Measurements from ENCODE around the gene USP6NL. TPM values are rescaled to one million over a fixed set of nuclear protein-coding genes. Genes with fewer than 3 reads are reported as not detected.
"Not testable (repeated sequence)": the region's sequence is repeated elsewhere in the genome, so short reads cannot be mapped to it uniquely, and the experiment has no call there.

The USP6NL gene
- total RNA-seq, 1 donor from 2014 or later, result 10.3 TPM

DNA sequence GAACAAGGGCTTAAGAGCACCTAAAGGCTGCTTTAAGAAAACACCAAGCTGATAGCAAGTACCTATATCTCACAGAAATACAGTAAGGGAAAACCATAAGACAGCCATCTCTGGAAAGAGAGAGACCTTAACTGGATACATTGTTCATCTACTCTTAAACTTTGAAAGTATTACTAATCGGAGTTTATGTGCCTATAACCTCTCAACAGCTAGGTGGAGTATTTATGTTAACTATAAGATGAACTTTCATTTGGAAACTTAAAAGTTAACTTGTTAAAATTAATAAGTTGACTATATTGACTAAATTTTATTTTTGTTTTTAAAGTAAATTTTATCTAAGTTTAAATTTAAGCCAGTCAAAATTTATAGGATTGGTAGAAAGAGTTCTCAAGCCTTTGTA, 90.6 kb downstream of the USP6NL start:
- DNase-seq (ENCODE audit: low read depth in 2 of 2), result no peak

DNA sequence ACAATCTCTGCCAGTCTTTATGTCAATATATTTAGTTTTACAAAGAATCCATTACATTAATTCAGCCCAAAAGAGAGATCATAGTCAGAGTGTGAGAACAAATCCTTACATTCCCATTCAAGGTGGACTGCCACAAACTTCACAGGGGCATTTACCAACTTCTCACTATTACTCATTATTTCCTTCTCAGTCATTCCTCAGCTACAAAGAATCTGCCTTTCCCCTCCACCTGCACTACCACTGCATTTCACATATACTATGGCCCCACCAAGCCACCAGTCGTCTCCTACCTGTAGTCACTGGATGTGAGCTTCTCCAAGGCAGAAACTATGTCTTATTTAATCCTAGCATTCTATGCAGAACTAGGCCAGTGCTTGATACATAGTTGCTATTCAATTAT, 94.3 kb downstream of the USP6NL start:
- DNase-seq (ENCODE audit: low read depth in 2 of 2), result peak in 1 of 2 donors; percentile 23

DNA sequence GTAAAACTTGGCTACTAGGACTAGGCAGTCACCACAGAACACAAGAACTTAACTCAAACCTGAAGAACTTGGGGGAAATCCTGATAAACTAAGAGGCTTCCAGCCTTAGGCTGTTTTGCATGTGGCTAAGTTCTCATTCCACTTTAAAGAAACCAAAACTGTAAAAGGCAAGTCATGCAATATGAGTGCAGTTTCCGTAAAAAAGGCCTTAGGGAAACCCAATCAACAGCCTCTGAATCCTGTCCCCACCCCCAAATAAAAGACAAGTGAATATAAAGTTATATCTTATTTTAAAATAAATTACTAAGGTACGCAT, 95.1 kb downstream of the USP6NL start:
- DNase-seq (ENCODE audit: low read depth in 2 of 2), result no peak

DNA sequence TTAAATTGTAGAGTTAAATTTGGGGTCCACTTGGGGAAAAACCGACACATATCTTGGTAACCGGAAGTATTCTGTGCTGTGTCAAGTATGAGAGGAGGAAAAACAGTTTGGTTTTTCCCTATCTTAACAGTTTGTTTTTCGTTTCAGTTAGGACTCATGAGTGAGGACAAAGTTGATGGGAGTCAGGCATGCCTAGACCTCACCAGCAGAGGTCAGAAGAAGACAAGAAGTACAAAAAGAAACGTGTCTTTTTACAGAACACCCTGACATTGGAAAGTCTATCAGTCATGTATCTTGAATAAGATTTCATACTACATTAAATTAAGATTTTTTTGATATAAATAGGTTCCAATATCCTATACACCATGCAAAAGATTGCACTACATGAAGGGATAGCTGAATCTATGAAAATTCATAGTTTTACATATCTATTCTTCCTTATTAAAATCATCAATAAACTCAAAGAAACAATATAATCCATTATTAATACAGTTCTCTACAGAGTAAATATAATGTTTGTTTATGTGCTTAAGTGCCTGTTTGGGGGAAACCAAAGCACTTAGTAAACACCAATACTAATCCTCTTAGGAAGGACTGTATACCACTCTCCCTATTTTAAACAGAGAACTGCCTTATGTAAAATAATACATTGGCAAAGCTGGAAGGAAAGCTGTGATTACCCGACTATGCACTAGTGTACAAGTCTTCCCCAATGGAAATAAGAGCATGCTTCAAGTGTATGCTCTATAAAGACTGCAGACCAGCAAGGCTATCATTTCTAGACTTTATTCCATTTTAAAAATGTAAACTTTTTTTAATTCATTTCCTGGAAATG, 95.6 kb downstream of the USP6NL start:
- peak; percentile 69 to 75 for DNase-seq (ENCODE audit: low read depth in 2 of 2)

DNA sequence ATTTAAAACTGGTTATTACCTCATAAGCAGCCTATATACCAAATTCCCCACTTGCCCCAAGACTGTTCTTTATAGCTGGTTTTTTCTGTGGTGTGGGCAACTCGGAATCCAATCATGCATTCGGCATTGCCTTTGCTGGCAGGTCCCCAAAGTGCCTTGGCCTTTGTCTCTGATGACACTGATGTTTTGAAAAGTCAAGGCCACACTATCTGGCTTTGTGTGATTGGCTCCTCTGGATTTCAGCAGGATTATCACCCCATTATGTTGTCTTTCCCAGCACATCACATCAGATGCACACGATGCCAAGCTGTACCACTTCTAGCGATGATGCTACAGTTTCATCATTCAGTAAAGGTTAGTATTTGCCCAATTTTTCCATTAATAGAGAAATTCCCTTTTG, 97.7 kb downstream of the USP6NL start:
- no peak for DNase-seq (ENCODE audit: low read depth in 2 of 2)

DNA sequence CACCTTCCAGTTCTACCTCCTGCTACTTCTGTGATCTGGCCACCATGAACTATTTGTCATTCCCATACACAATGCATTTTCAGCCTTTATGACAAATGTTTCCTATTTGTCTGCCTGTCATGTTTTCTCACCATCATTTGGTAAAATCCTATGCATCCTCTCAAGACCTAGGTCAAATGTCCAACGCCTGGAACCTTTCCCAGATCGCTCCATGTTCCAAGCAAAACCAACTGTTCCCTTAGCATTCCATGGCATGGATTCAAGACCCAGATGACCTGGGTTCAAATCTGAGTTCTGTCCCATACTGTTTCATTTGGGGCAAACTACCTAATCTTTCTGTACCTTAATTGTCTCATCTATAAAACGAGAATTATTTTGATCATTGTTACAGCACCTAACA, 98.9 kb downstream of the USP6NL start:
- DNase-seq (ENCODE audit: low read depth in 2 of 2), result peak; percentile 37 to 44

DNA sequence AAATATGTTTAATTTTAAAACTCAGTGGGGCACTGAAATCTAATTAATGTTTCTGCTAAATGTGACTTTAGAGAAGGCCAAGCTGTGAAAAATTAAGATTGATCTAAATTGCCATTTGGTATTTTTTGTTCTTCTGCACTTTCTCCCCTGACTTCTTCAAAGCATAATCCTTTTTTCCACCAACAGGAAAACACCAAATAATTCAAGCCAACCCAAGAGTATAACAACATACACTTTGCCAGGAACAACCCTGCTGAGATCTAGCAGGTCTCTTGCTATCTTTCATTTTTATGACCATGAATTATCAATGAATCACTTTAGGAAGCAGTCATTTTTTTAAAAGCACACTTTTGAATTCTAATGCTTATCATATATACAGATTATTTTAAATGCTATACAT, 100.1 kb downstream of the USP6NL start:
- no peak for DNase-seq (ENCODE audit: low read depth in 2 of 2)

DNA sequence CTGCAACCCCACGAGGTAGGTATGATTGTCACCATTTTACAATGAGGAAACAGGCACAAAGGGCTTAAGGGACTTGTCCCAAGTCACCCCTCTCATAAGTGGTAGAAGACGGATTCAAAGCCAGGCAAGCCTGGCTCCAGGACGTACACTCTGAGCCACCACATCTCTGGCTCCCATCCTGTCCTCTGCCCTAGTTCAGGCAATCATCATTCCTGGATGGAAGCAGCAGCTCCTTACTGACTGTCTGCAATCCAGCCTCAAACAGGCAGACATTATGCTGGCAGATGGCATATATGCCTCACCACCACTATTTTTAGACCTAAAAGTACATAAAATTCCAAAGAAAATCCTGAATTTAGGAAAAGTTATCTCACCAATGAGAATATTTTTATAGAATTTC, 100.7 kb downstream of the USP6NL start:
- DNase-seq (ENCODE audit: low read depth in 2 of 2), result no peak

DNA sequence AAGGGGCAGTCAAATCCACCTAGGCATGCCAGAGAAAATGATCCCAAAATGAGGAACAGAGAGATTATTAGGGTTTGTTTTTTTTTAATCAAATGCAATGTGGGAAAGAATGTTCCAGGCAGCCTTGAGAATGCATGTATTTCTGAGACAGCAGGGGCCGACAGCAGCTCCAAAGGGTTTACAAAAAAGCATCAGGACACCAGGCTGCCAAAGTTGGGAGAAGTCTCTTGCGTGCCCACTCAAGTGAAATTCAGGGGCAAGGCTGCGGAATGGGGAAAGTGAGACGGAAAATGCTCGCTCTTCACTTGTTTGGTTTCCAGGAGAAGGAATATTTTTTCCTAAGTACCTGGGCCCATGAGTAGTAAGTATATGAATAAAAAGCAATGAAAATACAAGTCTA, 101.2 kb downstream of the USP6NL start:
- no peak for DNase-seq (ENCODE audit: low read depth in 2 of 2)

DNA sequence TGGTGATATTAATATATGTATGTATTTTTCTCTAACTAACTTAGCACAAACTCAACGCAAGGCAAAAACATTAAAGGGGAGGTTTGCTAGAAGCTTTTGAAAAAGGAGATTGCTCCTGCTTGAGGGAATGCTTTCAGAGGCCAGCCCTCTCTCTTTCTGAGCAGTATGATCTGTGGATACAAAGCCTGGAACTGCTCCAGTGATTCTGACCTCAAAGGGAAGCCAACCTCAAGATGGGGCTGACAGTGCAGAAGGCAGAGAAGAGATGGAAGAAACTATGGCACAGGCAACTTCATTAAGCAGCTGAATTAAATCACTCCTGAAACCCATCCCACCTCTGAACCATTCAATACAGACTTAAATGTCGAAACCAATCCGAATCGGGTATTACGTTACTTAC, 102.4 kb downstream of the USP6NL start:
- no peak for DNase-seq (ENCODE audit: low read depth in 2 of 2)

DNA sequence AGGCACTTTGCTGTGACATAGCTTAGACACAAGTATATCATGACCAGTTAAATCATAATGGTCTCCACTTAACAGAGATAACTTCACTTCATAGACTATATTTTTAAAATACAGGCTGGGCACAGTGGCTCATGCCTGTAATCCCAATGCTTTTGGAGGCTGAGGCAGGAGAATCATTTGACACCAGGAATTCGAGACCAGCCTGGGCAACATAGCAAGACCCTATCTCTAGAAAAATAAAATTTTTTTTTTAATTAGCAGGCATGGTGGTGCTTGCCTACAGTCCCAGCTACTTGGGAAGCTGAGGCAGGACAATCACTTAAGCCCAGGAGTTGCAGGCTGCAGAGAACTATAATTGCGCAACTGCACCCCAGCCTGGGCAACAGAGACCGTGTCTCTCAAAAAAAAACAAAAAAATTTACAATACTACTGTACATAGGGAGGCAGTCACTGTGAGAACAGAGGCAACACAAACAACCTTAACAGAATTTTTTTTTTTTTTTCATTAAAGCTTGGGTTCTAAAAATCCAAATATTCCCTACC, 105.1 kb downstream of the USP6NL start:
- DNase-seq (ENCODE audit: low read depth in 2 of 2), result no peak

DNA sequence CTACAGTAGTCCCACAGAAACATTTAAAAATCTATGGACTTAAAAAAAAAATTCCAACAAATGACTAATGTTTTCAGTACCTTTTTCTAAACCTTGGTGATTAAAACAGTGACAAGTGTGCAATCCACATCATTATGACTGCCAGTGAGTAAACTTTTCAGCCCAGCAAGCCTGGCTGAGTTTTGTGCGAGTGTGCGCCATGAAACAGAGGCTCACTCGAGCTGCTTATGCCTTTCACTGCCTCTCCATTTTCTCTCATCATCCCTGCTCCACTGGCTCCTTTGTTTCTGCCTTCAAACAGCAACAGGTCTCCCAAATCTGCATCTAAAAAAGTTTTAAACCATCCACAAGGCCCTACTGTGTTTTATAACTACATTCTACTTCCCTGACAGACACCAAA, 105.8 kb downstream of the USP6NL start:
- DNase-seq (ENCODE audit: low read depth in 2 of 2), result no peak

DNA sequence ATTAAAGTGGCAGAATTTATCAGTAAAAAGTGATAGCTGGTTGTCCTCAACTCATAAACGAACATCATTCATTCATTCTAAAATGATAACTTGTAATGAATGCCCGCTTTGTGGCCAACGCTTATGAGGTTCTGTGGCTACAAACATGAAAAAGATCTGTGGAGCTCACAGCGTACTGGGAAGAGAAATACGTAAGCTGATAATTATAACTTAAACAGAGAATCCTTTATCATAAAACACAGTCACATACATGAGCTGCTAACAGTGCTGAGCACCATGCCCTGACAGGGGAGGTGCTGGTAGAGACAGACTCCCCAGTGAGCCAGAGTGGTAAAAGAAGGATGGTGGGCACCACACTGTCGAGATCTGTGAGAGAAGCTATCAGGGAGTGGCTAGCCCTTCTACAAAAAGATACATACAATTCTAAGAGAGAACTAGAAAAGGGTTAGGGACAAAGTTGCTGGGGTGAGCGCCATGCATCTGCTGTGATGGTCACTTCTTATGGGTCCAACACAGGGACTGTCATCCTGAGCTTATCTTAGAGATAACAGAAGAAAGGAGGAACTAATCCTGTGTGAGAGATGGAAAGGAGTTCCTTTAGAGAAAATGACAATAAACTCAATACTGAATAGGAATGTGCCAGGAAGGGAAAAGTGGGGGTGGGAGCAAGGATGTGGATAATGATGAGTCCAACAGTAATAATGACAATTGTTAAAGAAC, 106.7 kb downstream of the USP6NL start:
- DNase-seq (ENCODE audit: low read depth in 2 of 2), result no peak

DNA sequence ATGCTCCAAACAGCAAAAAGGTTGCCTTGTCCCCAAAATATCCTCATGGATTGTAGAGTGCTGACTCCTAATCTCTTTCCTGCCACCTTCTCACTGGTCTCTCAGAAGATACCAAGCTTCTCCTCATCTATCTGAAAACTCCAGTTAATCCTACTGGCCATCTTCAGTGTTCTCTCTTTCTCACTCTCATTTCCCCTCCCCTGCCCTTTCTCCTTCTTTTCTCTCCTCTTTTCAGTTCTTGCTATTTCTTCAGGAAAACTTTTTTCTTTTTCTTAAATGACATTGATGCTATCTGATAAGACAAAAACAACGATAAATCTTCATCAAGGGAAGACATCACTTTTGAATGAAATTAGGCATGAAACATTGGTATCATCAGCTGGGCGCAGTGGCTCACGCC, 109.8 kb downstream of the USP6NL start:
- DNase-seq (ENCODE audit: low read depth in 2 of 2), result no peak

DNA sequence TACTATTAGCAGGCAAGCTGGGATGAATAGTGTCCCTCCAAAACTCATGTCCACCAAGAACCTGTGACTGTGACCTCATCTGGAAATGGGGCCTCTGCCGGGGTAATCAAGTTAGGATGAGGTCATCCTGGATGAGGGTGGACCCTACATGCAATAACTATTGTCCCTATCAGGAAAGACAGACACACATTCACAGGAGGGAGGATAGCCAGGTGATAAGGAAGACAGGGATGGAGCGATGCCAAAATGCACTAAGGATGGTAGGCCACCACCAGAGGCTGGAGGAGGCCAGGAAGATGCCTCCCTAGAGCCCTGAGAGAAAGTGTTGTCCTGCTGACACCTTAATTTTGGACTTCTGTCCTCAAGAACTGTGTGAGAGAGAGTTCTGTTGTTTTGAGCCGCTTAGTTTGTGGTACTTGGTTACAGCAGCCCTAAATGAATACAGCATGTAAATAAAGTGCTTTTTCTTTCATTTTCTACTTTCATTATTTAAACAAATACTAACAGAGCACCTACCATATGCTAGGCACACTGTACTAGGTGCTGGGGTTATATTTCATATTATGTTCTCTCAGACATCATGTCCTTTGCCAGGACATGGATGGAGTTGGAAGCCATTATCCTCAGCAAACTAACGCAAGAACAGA, 111.9 kb downstream of the USP6NL start:
- DNase-seq (ENCODE audit: low read depth in 2 of 2), result peak in 1 of 2 donors; percentile 5

DNA sequence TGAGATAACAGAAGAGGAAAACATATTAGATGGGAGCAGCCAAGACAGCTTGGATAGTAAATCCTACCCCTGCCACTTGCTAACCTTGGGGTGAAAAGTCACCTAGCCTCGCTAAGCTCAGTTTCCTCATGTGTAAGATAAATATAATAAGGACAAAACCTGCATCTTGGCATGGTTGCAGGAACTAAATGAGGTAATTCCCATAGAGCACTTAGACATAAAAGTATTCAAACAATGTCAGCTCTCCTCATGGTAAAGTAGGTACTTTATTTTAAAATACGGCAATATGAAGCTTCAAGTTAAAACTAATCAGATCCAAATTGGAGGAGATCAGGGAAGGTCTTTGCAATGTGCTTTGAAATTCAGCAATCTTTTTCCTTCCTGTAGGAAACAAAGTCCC, 113.1 kb downstream of the USP6NL start:
- no peak for DNase-seq (ENCODE audit: low read depth in 2 of 2)

DNA sequence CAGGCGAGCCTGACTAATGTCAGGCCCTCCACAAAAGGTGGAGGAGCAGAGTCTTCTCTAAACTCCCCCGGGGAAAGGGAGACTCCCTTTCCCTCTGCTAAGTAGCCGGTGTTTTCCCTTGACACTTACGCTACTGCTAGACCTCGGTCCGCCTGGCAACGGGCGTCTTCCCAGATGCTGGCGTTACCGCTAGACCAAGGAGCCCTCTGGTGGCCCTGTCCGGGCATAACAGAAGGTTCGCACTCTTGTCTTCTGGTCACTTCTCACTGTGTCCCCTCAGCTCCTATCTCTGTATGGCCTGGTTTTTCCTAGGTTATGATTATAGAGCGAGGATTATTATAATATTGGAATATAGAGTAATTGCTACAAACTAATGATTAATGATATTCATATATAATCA, 116.5 kb downstream of the USP6NL start:
- not testable (repeated sequence) for DNase-seq (ENCODE audit: low read depth in 2 of 2)

DNA sequence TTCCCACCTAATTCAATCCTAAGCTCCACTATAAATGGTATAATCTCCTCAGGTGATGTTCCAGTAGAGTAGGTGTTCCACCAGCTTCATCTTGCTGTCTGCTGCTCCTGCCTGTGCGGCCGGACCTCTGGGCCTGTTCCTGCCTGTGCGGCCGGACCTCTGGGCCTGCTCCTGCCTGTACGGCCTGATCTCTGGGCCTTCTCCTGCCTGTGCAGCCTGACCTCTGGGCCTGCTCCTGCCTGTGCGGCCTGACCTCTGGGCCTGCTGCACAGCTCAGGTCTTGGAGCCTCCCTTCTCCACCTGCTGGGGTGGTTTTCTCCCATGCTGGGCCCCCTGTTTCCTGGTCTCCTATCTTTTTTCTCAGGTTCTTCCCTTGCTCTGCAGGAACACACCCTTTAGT, 117.8 kb downstream of the USP6NL start:
- no peak for DNase-seq (ENCODE audit: low read depth in 2 of 2)

DNA sequence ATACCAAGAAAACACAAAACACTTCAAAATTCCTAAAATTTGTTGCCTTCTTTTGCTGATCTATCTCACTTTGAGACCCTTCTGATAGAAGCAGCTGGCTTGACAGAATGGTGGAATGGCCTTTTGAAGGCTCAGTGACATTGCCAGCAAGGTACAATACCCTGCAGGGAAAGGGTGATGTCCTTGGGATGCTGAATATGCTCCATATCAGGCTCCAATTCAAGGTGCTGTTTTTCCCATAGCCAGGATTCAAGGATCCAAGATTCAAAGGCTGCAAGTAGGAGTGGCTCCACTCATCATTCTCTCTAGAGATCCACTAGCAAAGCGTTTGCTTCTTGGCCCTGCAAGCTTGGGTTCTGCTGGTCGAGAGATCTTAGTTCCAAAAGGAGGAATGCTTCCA, 120.4 kb downstream of the USP6NL start:
- no peak for DNase-seq (ENCODE audit: low read depth in 2 of 2)

DNA sequence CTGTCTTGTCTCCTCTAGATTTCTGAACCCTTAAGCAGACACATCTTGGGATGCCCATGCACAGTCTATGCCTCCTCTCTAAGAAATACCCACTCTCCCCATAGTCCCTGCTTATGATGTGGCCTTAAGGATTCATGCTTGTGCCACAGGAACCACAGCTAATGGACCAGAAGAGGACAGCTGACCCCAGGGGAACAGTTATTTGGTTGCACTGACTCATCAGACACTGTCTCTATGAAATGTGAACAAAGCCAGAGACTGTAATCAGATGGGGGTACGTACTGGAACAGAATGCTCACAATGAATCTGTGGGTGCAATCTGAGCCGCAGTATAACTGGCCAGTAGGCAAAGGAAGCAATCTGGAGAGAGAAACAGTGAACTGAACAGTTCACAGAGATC, 121.9 kb downstream of the USP6NL start:
- no peak for DNase-seq (ENCODE audit: low read depth in 2 of 2)

DNA sequence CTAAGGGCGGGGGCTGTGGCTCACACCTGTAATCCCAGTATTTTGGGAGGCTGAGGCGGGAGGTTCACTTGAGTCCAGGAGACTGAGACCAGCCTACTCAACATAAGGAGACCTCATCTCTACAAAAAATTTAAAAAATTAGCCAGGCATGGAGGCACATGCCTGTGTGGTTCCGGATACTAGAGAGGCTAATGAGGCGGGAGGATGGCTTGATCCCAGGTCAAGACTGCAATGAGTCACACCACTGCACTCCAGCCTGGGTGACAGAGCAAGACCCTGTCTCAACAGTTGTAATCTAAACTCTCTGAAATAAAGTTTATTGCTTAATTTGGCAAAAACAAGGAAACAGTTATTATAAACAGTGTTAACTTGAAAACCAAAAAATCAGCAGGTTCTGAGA, 123.3 kb downstream of the USP6NL start:
- DNase-seq (ENCODE audit: low read depth in 2 of 2), result no peak

All from dermis microvascular lymphatic vessel endothelial cell (primary cell).